Gastroesophageal sphincter (tissue), 3 donors: ENCODE results near the gene OR6Q1.

ENCODE experiments used
- POLR2A ChIP-seq, 2 donors: fragments of 450-650 bp; IDR thresholded peaks; one replicate each; pipeline ENCODE4 v1.6.1; 2017; ENCODE audit warnings: antibody characterized with exemption in 2 of 2, mild to moderate bottlenecking in 2 of 2, moderate library complexity in 1 of 2
- POLR2AphosphoS5 ChIP-seq: sonication (generic); formaldehyde crosslinking; IDR thresholded peaks from one replicate; pipeline ENCODE4 v1.6.1; 2017; ENCODE audit warnings: antibody characterized with exemption
- TF ChIP-seq, protein P1 (sequence below), 4 experiments: fragments of 200-600 bp in 2 of 4; fragments of 450-650 bp in 2 of 4; sonication (generic) in 1 of 4; IDR thresholded peaks; one replicate each; pipeline ENCODE4 v1.5.1; 2017 to 2019; ENCODE audit warnings: antibody characterized with exemption in 4 of 4, mild to moderate bottlenecking in 2 of 4, moderate library complexity in 2 of 4

DNA sequence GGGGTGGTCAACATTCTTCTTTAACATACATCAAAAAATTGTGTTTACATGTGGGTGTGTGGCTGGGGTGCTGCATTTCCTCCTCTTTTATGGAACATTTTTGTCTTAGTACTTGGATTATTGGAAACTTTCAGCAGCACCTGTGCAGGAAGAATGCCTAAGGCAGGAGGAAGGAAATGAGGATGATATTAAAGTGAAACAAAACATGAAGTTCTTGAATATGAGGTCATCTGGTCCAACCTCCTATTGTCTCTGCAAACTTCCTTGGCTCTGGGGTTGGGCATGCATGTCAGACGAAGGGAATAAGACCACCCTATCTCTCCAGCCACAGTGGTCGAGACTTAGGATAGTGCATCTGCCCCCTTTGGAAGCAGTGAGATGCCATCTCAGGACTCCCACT lies 27.7 kb upstream of the OR6Q1 start:
- TF ChIP-seq POLR2AphosphoS5: no peak
- TF ChIP-seq, protein P1, sequence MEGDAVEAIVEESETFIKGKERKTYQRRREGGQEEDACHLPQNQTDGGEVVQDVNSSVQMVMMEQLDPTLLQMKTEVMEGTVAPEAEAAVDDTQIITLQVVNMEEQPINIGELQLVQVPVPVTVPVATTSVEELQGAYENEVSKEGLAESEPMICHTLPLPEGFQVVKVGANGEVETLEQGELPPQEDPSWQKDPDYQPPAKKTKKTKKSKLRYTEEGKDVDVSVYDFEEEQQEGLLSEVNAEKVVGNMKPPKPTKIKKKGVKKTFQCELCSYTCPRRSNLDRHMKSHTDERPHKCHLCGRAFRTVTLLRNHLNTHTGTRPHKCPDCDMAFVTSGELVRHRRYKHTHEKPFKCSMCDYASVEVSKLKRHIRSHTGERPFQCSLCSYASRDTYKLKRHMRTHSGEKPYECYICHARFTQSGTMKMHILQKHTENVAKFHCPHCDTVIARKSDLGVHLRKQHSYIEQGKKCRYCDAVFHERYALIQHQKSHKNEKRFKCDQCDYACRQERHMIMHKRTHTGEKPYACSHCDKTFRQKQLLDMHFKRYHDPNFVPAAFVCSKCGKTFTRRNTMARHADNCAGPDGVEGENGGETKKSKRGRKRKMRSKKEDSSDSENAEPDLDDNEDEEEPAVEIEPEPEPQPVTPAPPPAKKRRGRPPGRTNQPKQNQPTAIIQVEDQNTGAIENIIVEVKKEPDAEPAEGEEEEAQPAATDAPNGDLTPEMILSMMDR (IDR thresholded peaks at IDR 0.05): no peak
- TF ChIP-seq POLR2A (IDR thresholded peaks at IDR 0.05): no peak
